Activated CD8-positive, alpha-beta memory T cell treated with anti-CD3 and anti-CD28 coated beads for 36 hours (primary cell): ENCODE data around the gene SLC35B1. TPM values are rescaled to one million over a fixed set of nuclear protein-coding genes. Genes with fewer than 3 reads are reported as not detected.

Experiments used
- CTCF ChIA-PET: fragments of 350-600 bp; sonication (Branson Sonifier 250); formaldehyde crosslinking; loops from one replicate; lab custom pipeline; 2021; ENCODE audit warnings: antibody characterized with exemption; lab: Charles Lee
- POLR2A ChIA-PET: fragments of 350-600 bp; sonication (Branson Sonifier 250); formaldehyde crosslinking; loops from one replicate; lab custom pipeline; 2021; ENCODE audit warnings: antibody characterized with exemption; lab: Charles Lee
- total RNA-seq, 2 experiments: library from RNA; stranded (reverse); gene quantifications; one replicate each; pipeline ENCODE4 v1.2.3, GENCODE V29; 2021

Gene SLC35B1
- 10 to 100 TPM; 74.7 to 79.0 TPM for total RNA-seq

GRCh38 chr17:49707608-49708514 lies at the start of gene SLC35B1:
Gene SLC35B1 (minus strand): TSS chr17:49707964. CDS start chr17:49707833, 131 bp downstream.
- POLR2A ChIA-PET = interaction anchor here (0.6 to 2.1 kb wide), 7 partner anchors 21 to 447 kb away, joined by 3 to 12 read pairs (median 3); partner anchors contain the start of genes FAM117A and KAT7
- CTCF ChIA-PET = interaction anchor here (0.9 to 5.1 kb wide), 19 partner anchors 9 to 140 kb away, joined by 3 to 45 read pairs (median 6); partner anchors contain the start of genes FAM117A, KAT7, NXPH3 and SPOP

- CTCF ChIA-PET = interaction anchor here (1.5 kb wide), 1 partner anchor 9 kb away, joined by 7 read pairs; no protein-coding TSS in a partner anchor
Observed at GRCh38 chr17:49757151-49757777, 49.5 kb upstream of the SLC35B1 start.

GRCh38 chr17:49756323-49757150 lies 48.8 kb upstream of the SLC35B1 start:
- ChIA-PET POLR2A (interaction anchor here (0.6 to 1.0 kb wide), 3 partner anchors 10 to 61 kb away, joined by 3 to 4 read pairs (median 4); no protein-coding TSS in a partner anchor), CTCF (interaction anchor here (0.6 to 1.9 kb wide), 3 partner anchors 8 to 187 kb away, joined by 3 to 7 read pairs (median 4); no protein-coding TSS in a partner anchor)

More at GRCh38 chr17:49757151-49757777, 49.5 kb upstream of the SLC35B1 start:
- POLR2A ChIA-PET = interaction anchor here (1.0 kb wide), 1 partner anchor 10 kb away, joined by 4 read pairs; no protein-coding TSS in a partner anchor

GRCh38 chr17:49755663-49756283 lies 48.0 kb upstream of the SLC35B1 start:
- ChIA-PET CTCF (interaction anchor here (0.6 to 1.9 kb wide), 2 partner anchors 11 to 186 kb away, joined by 3 to 4 read pairs; no protein-coding TSS in a partner anchor), POLR2A (interaction anchor here (0.6 kb wide), 1 partner anchor 60 kb away, joined by 4 read pairs; no protein-coding TSS in a partner anchor)

GRCh38 chr17:49753959-49754391 lies 46.2 kb upstream of the SLC35B1 start:
- ChIA-PET POLR2A (no interaction called here), CTCF (no interaction called here)

GRCh38 chr17:49752508-49752907 lies 44.7 kb upstream of the SLC35B1 start:
- ChIA-PET CTCF (interaction anchor here (1.0 kb wide), 1 partner anchor 14 kb away, joined by 3 read pairs; no protein-coding TSS in a partner anchor), POLR2A (no interaction called here)

- ChIA-PET POLR2A (interaction anchor here (1.8 to 1.9 kb wide), 2 partner anchors 10 to 13 kb away, joined by 4 to 19 read pairs; partner anchors contain the start of gene FAM117A), CTCF (interaction anchor here (0.6 to 3.9 kb wide), 7 partner anchors 9 to 88 kb away, joined by 3 to 18 read pairs (median 4); partner anchors contain the start of genes FAM117A and SLC35B1)
Observed at GRCh38 chr17:49749730-49750129, 42.0 kb upstream of the SLC35B1 start.

- CTCF ChIA-PET = interaction anchor here (0.6 to 3.9 kb wide), 9 partner anchors 9 to 1362 kb away, joined by 3 to 18 read pairs (median 6); partner anchors contain the start of genes FAM117A and SLC35B1
- POLR2A ChIA-PET = interaction anchor here (1.0 to 3.3 kb wide), 5 partner anchors 9 to 334 kb away, joined by 3 to 23 read pairs (median 4); partner anchors contain the start of genes FAM117A, PHB1 and SLC35B1
Observed at GRCh38 chr17:49748791-49749190, 41.0 kb upstream of the SLC35B1 start.

GRCh38 chr17:49748223-49748622 lies 40.5 kb upstream of the SLC35B1 start:
- ChIA-PET CTCF (interaction anchor here (0.6 to 3.9 kb wide), 9 partner anchors 9 to 71 kb away, joined by 3 to 18 read pairs (median 6); partner anchors contain the start of genes FAM117A and SLC35B1), POLR2A (interaction anchor here (1.4 to 3.3 kb wide), 6 partner anchors 9 to 40 kb away, joined by 3 to 23 read pairs (median 7); partner anchors contain the start of genes FAM117A and SLC35B1)

- POLR2A ChIA-PET = interaction anchor here (1.4 to 3.3 kb wide), 5 partner anchors 9 to 40 kb away, joined by 3 to 23 read pairs (median 6); partner anchors contain the start of genes FAM117A and SLC35B1
Observed at GRCh38 chr17:49747632-49748031, 39.9 kb upstream of the SLC35B1 start.

GRCh38 chr17:49746791-49747490 lies 39.2 kb upstream of the SLC35B1 start:
- ChIA-PET CTCF (interaction anchor here (0.7 to 3.9 kb wide), 8 partner anchors 8 to 281 kb away, joined by 3 to 18 read pairs (median 4); partner anchors contain the start of genes FAM117A and SLC35B1), POLR2A (interaction anchor here (1.1 to 3.3 kb wide), 5 partner anchors 10 to 41 kb away, joined by 4 to 23 read pairs (median 6); partner anchors contain the start of genes FAM117A and KAT7)

More at GRCh38 chr17:49747632-49748031, 39.9 kb upstream of the SLC35B1 start:
- CTCF ChIA-PET = interaction anchor here (1.2 to 3.9 kb wide), 7 partner anchors 9 to 180 kb away, joined by 3 to 18 read pairs (median 4); partner anchors contain the start of genes FAM117A and SLC35B1

- ChIA-PET CTCF (no interaction called here), POLR2A (no interaction called here)
Observed at GRCh38 chr17:49745175-49746139, 37.7 kb upstream of the SLC35B1 start.

- POLR2A ChIA-PET = interaction anchor here (2.9 to 3.4 kb wide), 2 partner anchors 22 to 27 kb away, joined by 16 to 17 read pairs; partner anchors contain the start of gene FAM117A
Observed at GRCh38 chr17:49742166-49742638, 34.4 kb upstream of the SLC35B1 start.

GRCh38 chr17:49741692-49742076 lies 33.9 kb upstream of the SLC35B1 start:
- CTCF ChIA-PET = interaction anchor here (2.5 kb wide), 1 partner anchor 33 kb away, joined by 7 read pairs; the partner anchor contains the start of gene SLC35B1

More at GRCh38 chr17:49742166-49742638, 34.4 kb upstream of the SLC35B1 start:
- CTCF ChIA-PET = interaction anchor here (0.6 to 2.5 kb wide), 2 partner anchors 34 to 47 kb away, joined by 3 to 7 read pairs; partner anchors contain the start of gene SLC35B1

More at GRCh38 chr17:49741692-49742076, 33.9 kb upstream of the SLC35B1 start:
- POLR2A ChIA-PET = interaction anchor here (2.9 to 3.4 kb wide), 2 partner anchors 22 to 26 kb away, joined by 16 to 17 read pairs; partner anchors contain the start of gene FAM117A
